ENCODE results near the gene FOLH1. TPM values are rescaled to one million over a fixed set of nuclear protein-coding genes. Genes with fewer than 3 reads are reported as not detected.
"Not testable (repeated sequence)": the region's sequence is repeated elsewhere in the genome, so short reads cannot be mapped to it uniquely, and the experiment has no call there.

The FOLH1 gene
- 100 to 1,000 TPM in 3 of 4 donors, 10 to 100 TPM in 1; 69.8 to 433 (median 337) TPM for polyA plus RNA-seq
- long read RNA-seq, donor 1, transcript FOLH1-203 (18 exons, 2,403 nt): minor isoform, 9 of 194 reads
- long read RNA-seq, donor 1, transcript FOLH1-204 (14 exons, 1,976 nt): minor isoform, 6 of 194 reads
- long read RNA-seq, donor 1, transcript FOLH1-201 (19 exons, 2,635 nt): major isoform, 44 of 194 reads
- long read RNA-seq, donor 1, partial matches to known transcripts: 129 of 194 reads
- long read RNA-seq, donor 1, other reads (novel, unspliced or antisense): 5 of 194 reads
- long read RNA-seq, donor 2, transcript FOLH1-203 (18 exons, 2,403 nt): minor isoform, 7 of 107 reads
- long read RNA-seq, donor 2, transcript FOLH1-204 (14 exons, 1,976 nt): minor isoform, 8 of 107 reads
- long read RNA-seq, donor 2, transcript FOLH1-201 (19 exons, 2,635 nt): major isoform, 33 of 107 reads
- long read RNA-seq, donor 2, partial matches to known transcripts: 58 of 107 reads
- long read RNA-seq, donor 2, other reads (novel, unspliced or antisense): 0 of 107 reads
- long read RNA-seq, donor 3, transcript FOLH1-201 (19 exons, 2,635 nt): major isoform, 12 of 189 reads
- long read RNA-seq, donor 3, partial matches to known transcripts: 171 of 189 reads
- long read RNA-seq, donor 3, other reads (novel, unspliced or antisense): 0 of 189 reads
- long read RNA-seq, donor 4: 0 reads
- long read RNA-seq, donor 5, partial matches to known transcripts: 27 of 37 reads
- long read RNA-seq, donor 5, other reads (novel, unspliced or antisense): 5 of 37 reads
- long read RNA-seq, donor 6, transcript FOLH1-201 (19 exons, 2,635 nt): major isoform, 46 of 282 reads
- long read RNA-seq, donor 6, transcript FOLH1-204 (14 exons, 1,976 nt): minor isoform, 8 of 282 reads
- long read RNA-seq, donor 6, transcript FOLH1-203 (18 exons, 2,403 nt): minor isoform, 19 of 282 reads
- long read RNA-seq, donor 6, partial matches to known transcripts: 207 of 282 reads
- long read RNA-seq, donor 6, other reads (novel, unspliced or antisense): 0 of 282 reads
- long read RNA-seq, donor 7: 0 reads
- long read RNA-seq, donor 8: 0 reads
- long read RNA-seq, donor 9, transcript FOLH1-201 (19 exons, 2,635 nt): major isoform, 5 of 21 reads
- long read RNA-seq, donor 9, partial matches to known transcripts: 16 of 21 reads
- long read RNA-seq, donor 9, other reads (novel, unspliced or antisense): 0 of 21 reads
- long read RNA-seq, donor 10, transcript FOLH1-201 (19 exons, 2,635 nt): major isoform, 22 of 58 reads
- long read RNA-seq, donor 10, partial matches to known transcripts: 30 of 58 reads
- long read RNA-seq, donor 10, other reads (novel, unspliced or antisense): 0 of 58 reads

DNA sequence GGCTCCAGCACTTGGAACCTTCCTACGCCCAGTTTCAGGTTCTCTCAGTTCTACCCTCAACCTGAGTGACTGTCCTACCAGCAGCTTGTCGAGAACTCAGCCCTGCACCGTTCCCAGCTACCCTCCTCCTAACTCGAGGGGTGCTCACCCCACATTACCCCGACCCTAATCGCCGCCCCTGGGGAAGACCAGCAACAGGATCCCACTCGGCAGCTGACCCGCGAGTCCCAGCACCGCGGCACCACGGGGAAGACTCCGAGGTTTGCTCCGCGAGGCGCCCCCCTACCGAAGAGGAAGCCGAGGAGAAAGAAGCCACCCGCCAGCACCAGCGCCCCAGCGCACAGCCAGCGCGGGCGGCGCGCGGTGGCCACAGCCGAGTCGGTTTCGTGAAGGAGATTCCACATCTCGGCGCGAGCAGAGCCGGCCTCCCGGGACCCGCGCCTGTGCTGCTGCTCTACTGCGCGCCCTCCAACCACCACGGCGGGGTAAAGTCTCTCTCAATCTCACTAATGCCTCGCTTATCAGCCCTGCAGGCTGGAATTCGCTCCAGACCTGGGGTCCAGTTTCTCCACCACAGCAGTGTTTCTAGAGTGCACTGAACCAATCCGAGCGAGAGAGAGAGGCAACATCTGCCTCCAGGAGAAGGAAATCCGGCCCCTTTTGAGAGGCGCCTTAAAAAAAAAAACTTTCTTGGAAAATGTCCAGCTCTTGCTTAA is at the start of gene FOLH1:
Gene FOLH1, minus strand, starts transcription at position 597 of the 716 bp plus-strand sequence. Its CDS starts 193 bp downstream, at position 404.
- WGBS, 3 donors: 1 to 4% (median 3%) methylated on average over 47 to 48 of the region's 48 CpGs
- Histone ChIP-seq H3K27me3 (ENCODE audit: control insufficient read depth in 3 of 3, insufficient read depth in 3 of 3, low read length in 3 of 3) (no peaks in the 10 kb centered on the region), H3K36me3 (ENCODE audit: control insufficient read depth in 3 of 3, insufficient read depth in 2 of 3, low read depth in 1 of 3, low read length in 3 of 3) (peaks cover 0 to 8% (median 2%) of the 10 kb centered on the region in 3 donors), H3K4me1 (ENCODE audit: control insufficient read depth in 3 of 3, insufficient read depth in 2 of 3, low read depth in 1 of 3, low read length in 2 of 3) (no peaks in the 10 kb centered on the region), H3K27ac (ENCODE audit: low read depth in 1 of 3, low read length in 2 of 3) (peak within 1 kb of the TSS; percentile 83 to 98 (median 89)), H3K9me3 (ENCODE audit: control insufficient read depth in 2 of 2, insufficient read depth in 1 of 2, low read depth in 1 of 2, low read length in 1 of 2) (no peaks in the 10 kb centered on the region), H3K4me3 (ENCODE audit: low read depth in 1 of 3, low read length in 3 of 3) (peak within 1 kb of the TSS in 2 of 3 donors; percentile 81 to 93)
- peak; percentile 92 to 96 for DNase-seq
- no peak for FAIRE-seq

DNA sequence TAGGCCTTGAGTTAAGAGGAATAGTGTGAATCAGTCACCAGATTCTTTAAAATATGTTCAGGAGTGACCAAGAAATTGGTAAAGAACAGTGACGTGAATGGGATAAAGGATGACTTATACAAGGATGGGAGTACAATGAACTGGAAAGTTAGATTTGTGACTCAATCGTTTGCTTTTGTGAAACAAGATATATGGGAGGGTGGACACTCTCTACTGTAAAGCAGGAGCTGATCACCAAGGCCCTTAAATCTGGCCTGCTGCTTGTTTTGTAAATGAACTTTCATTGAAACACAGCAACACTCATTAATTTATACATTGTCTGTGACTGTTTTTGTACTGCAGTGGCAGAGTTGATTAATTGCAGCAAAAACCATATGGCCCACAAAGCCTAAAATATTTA is 46.7 kb upstream of the FOLH1 start:
- H3K4me1 ChIP-seq (ENCODE audit: control insufficient read depth in 3 of 3, insufficient read depth in 2 of 3, low read depth in 1 of 3, low read length in 2 of 3); H3K36me3 ChIP-seq (ENCODE audit: control insufficient read depth in 3 of 3, insufficient read depth in 2 of 3, low read depth in 1 of 3, low read length in 3 of 3); H3K27ac ChIP-seq (ENCODE audit: low read depth in 1 of 3, low read length in 2 of 3); FAIRE-seq; H3K9me3 ChIP-seq (ENCODE audit: control insufficient read depth in 2 of 2, insufficient read depth in 1 of 2, low read depth in 1 of 2, low read length in 1 of 2); H3K27me3 ChIP-seq (ENCODE audit: control insufficient read depth in 3 of 3, insufficient read depth in 3 of 3, low read length in 3 of 3); H3K4me3 ChIP-seq (ENCODE audit: low read depth in 1 of 3, low read length in 3 of 3); DNase-seq: not testable (repeated sequence)
- WGBS, 3 donors: 71 to 84% (median 77%) methylated on average over 2 of the region's 2 CpGs

DNA sequence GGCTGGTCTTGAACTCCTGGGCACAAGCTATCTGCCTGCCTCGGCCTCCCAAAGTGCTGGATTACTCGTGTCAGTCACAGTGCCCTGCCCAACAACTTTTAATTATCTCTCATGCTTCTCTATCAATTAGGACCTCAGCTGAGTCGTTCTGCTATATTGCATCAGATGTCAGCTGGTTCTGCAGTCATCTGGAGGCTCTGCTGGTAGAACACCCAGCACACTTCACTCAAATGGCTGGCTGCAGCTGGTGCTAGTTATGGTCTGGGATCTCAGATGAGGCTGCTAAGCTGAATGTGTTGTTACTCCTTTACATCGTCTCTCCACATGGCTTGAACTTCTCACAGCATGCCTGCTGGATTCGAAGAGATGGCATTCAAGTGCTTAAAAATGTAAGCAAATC is 42.8 kb upstream of the FOLH1 start:
- not testable (repeated sequence) for FAIRE-seq; H3K27ac ChIP-seq (ENCODE audit: low read depth in 1 of 3, low read length in 2 of 3); H3K9me3 ChIP-seq (ENCODE audit: control insufficient read depth in 2 of 2, insufficient read depth in 1 of 2, low read depth in 1 of 2, low read length in 1 of 2); H3K27me3 ChIP-seq (ENCODE audit: control insufficient read depth in 3 of 3, insufficient read depth in 3 of 3, low read length in 3 of 3); H3K36me3 ChIP-seq (ENCODE audit: control insufficient read depth in 3 of 3, insufficient read depth in 2 of 3, low read depth in 1 of 3, low read length in 3 of 3); H3K4me1 ChIP-seq (ENCODE audit: control insufficient read depth in 3 of 3, insufficient read depth in 2 of 3, low read depth in 1 of 3, low read length in 2 of 3); H3K4me3 ChIP-seq (ENCODE audit: low read depth in 1 of 3, low read length in 3 of 3); DNase-seq
- 67 to 69% (median 68%) methylated on average over 5 of the region's 5 CpGs for WGBS, 3 donors

DNA sequence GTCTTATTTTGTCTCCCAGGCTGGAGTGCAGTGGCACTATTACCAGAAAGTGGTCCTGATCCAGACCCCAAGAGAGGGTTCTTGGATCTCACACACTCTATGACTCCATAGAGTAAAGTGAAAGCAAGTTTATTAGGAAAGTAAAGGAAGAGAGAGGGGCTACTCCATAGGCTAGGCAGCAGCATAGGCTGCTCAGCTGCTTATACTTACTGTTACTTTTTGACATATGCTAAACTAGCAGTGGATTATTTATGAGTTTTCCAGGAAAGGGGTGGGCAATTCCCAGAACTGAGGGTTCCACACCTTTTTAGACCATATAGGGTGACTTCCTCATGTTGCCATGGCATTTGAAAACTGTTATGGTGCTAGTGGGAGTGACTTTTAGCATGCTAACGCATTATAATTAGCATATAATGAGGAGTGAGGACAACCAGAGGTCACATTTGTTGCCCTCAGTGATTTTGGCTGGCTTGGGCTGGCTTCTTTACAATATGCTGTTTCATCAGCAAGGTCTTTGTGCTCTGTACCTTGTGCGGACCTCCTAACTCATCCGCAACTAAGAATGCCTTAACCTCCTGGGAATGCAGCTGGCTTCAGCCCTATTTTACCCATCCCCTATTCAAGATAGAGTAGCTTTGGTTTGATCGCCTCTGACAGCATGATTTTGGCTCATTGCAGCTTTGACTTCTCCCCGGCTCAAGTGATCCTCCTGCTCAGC is 42.2 kb upstream of the FOLH1 start:
- not testable (repeated sequence) for H3K4me3 ChIP-seq (ENCODE audit: low read depth in 1 of 3, low read length in 3 of 3); H3K27me3 ChIP-seq (ENCODE audit: control insufficient read depth in 3 of 3, insufficient read depth in 3 of 3, low read length in 3 of 3); DNase-seq; H3K27ac ChIP-seq (ENCODE audit: low read depth in 1 of 3, low read length in 2 of 3); FAIRE-seq; H3K4me1 ChIP-seq (ENCODE audit: control insufficient read depth in 3 of 3, insufficient read depth in 2 of 3, low read depth in 1 of 3, low read length in 2 of 3); H3K36me3 ChIP-seq (ENCODE audit: control insufficient read depth in 3 of 3, insufficient read depth in 2 of 3, low read depth in 1 of 3, low read length in 3 of 3); H3K9me3 ChIP-seq (ENCODE audit: control insufficient read depth in 2 of 2, insufficient read depth in 1 of 2, low read depth in 1 of 2, low read length in 1 of 2)
- 84 to 88% (median 85%) methylated on average over 5 of the region's 5 CpGs for WGBS, 3 donors

DNA sequence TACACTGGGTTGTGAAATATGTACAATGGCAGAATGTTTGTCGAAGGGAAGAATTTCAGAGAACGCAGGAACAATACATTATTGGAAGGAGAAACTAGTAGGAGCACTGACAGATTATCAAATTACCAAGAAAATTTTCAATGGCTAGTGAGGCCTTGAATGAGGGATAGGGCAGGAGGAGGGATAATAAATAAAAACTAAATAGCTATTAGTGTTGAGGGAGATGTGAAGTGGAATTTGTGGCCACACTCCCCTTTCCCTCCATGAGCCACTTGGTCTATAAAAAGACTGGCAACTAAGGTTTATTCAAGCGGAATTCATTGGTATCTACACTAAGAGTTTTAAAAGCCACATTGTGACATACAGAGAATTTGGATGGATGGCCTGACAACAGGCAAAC is 41.0 kb upstream of the FOLH1 start:
- not testable (repeated sequence) for FAIRE-seq; H3K4me3 ChIP-seq (ENCODE audit: low read depth in 1 of 3, low read length in 3 of 3); H3K4me1 ChIP-seq (ENCODE audit: control insufficient read depth in 3 of 3, insufficient read depth in 2 of 3, low read depth in 1 of 3, low read length in 2 of 3); H3K27ac ChIP-seq (ENCODE audit: low read depth in 1 of 3, low read length in 2 of 3); DNase-seq; H3K27me3 ChIP-seq (ENCODE audit: control insufficient read depth in 3 of 3, insufficient read depth in 3 of 3, low read length in 3 of 3); H3K36me3 ChIP-seq (ENCODE audit: control insufficient read depth in 3 of 3, insufficient read depth in 2 of 3, low read depth in 1 of 3, low read length in 3 of 3); H3K9me3 ChIP-seq (ENCODE audit: control insufficient read depth in 2 of 2, insufficient read depth in 1 of 2, low read depth in 1 of 2, low read length in 1 of 2)
- 91 to 97% (median 92%) methylated on average over 3 of the region's 3 CpGs for WGBS, 3 donors

DNA sequence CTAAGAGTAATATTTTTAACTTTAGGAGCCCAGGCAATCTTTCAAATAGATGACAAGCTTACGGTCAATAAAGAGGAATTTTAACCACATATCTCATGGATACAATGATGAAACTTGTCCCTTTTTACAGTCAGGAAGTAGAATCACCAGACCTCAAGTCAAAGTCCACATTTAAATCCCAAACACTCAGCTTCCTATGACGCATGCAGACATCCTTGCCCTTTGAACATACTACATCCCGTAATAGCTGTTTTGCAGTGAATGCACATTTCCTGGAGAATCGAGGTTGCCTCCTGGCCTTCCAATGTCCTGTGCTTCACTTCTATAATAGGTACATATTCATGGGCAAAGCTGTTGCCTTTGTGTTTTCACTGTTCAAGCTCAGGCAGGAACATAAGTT is 25.3 kb upstream of the FOLH1 start:
- H3K36me3 ChIP-seq (ENCODE audit: control insufficient read depth in 3 of 3, insufficient read depth in 2 of 3, low read depth in 1 of 3, low read length in 3 of 3); H3K27me3 ChIP-seq (ENCODE audit: control insufficient read depth in 3 of 3, insufficient read depth in 3 of 3, low read length in 3 of 3); H3K4me3 ChIP-seq (ENCODE audit: low read depth in 1 of 3, low read length in 3 of 3); H3K4me1 ChIP-seq (ENCODE audit: control insufficient read depth in 3 of 3, insufficient read depth in 2 of 3, low read depth in 1 of 3, low read length in 2 of 3); H3K9me3 ChIP-seq (ENCODE audit: control insufficient read depth in 2 of 2, insufficient read depth in 1 of 2, low read depth in 1 of 2, low read length in 1 of 2): not testable (repeated sequence)
- 13 to 40% (median 28%) methylated on average over 4 of the region's 4 CpGs for WGBS, 3 donors
- peak; percentile 59 for FAIRE-seq
- DNase-seq: peak; percentile 77 to 83
- peak overlapping the region in 1 of 3 donors; percentile 47 for H3K27ac ChIP-seq (ENCODE audit: low read depth in 1 of 3, low read length in 2 of 3)

DNA sequence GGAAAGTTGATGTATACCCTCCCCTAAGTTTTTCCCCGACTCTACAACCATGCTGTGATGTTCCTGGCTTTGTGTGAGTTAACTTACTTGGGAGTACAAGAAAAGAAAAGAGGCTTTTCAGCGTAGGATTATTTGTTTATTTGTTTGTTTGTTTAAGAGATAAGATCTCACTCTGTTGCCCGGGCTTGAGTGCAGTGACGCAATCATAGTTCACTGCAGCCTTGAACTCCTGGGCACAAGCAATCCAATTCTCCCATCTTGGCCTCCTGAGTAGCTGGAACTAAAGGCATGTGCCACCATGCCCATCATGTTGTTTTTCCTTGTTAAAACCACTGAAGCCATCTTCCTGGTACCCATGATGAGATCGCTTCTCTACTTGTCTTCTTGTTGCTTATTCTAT is 24.6 kb upstream of the FOLH1 start:
- H3K4me3 ChIP-seq (ENCODE audit: low read depth in 1 of 3, low read length in 3 of 3); FAIRE-seq; H3K9me3 ChIP-seq (ENCODE audit: control insufficient read depth in 2 of 2, insufficient read depth in 1 of 2, low read depth in 1 of 2, low read length in 1 of 2); DNase-seq; H3K36me3 ChIP-seq (ENCODE audit: control insufficient read depth in 3 of 3, insufficient read depth in 2 of 3, low read depth in 1 of 3, low read length in 3 of 3); H3K4me1 ChIP-seq (ENCODE audit: control insufficient read depth in 3 of 3, insufficient read depth in 2 of 3, low read depth in 1 of 3, low read length in 2 of 3); H3K27me3 ChIP-seq (ENCODE audit: control insufficient read depth in 3 of 3, insufficient read depth in 3 of 3, low read length in 3 of 3): not testable (repeated sequence)
- H3K27ac ChIP-seq (ENCODE audit: low read depth in 1 of 3, low read length in 2 of 3): peak overlapping the region in 1 of 3 donors; percentile 19
- 62 to 65% (median 65%) methylated on average over 5 of the region's 5 CpGs for WGBS, 3 donors

All from small intestine (tissue), 16 donors.